PFSK-1 (cell line): ENCODE data around the gene OR4K5.

Experiments
- FOXP2 ChIP-seq: optimal IDR thresholded peaks from 2 replicates; pipeline ENCODE3; 2011; ENCODE audit warnings: borderline replicate concordance, control low read depth, inconsistent platforms; ENCODE audit not compliant: insufficient read depth; ENCODE audit errors: extremely low read length, extremely low read depth
- POLR2AphosphoS5 ChIP-seq: IDR thresholded peaks from 2 replicates; pipeline ENCODE4 v1.6.1; 2012; ENCODE audit warnings: low read depth, mild to moderate bottlenecking, control low read depth, low read length, moderate library complexity
- REST ChIP-seq, 2 experiments: IDR thresholded peaks; 2 replicates each; pipeline versions ENCODE4 v1.6.1 to v1.8.0; 2011 to 2012; ENCODE audit warnings: low read depth in 2 of 2, low read length in 2 of 2, control low read depth in 1 of 2, inconsistent platforms in 1 of 2, mild to moderate bottlenecking in 1 of 2, moderate library complexity in 1 of 2; ENCODE audit not compliant: insufficient read depth in 1 of 2
- SIN3A ChIP-seq: IDR thresholded peaks from 2 replicates; pipeline ENCODE4 v1.6.1; 2012; ENCODE audit warnings: mild to moderate bottlenecking, low read length, moderate library complexity, borderline replicate concordance; ENCODE audit not compliant: insufficient read depth
- TAF1 ChIP-seq: IDR thresholded peaks from 2 replicates; pipeline ENCODE4 v1.6.1; 2012; ENCODE audit warnings: low read length, control low read depth, borderline replicate concordance; ENCODE audit not compliant: insufficient read depth

Gene OR4K5

GRCh38 chr14:19895282-19895681, 25.1 kb upstream of the OR4K5 start:
- TF ChIP-seq REST (IDR thresholded peaks at IDR 0.05; ENCODE audit: insufficient read depth in 1 of 2, low read depth in 2 of 2, low read length in 2 of 2) (no peak), FOXP2 (no peak), POLR2AphosphoS5 (no peak), SIN3A (no peak), TAF1 (no peak)

- TF ChIP-seq TAF1 (no peak), SIN3A (no peak), POLR2AphosphoS5 (no peak), REST (IDR thresholded peaks at IDR 0.05; ENCODE audit: insufficient read depth in 1 of 2, low read depth in 2 of 2, low read length in 2 of 2) (no peak), FOXP2 (no peak)
These were observed 19.4 kb upstream of the OR4K5 start for GRCh38 chr14:19900999-19901398.

- TF ChIP-seq POLR2AphosphoS5 = no peak
- TF ChIP-seq SIN3A = no peak
- TF ChIP-seq FOXP2 = no peak
- TF ChIP-seq TAF1 = no peak
- no peak for TF ChIP-seq REST (IDR thresholded peaks at IDR 0.05; ENCODE audit: insufficient read depth in 1 of 2, low read depth in 2 of 2, low read length in 2 of 2)
These were observed 18.0 kb upstream of the OR4K5 start for GRCh38 chr14:19902409-19902808.

GRCh38 chr14:19906665-19907064, 13.7 kb upstream of the OR4K5 start:
- no peak for TF ChIP-seq REST (IDR thresholded peaks at IDR 0.05; ENCODE audit: insufficient read depth in 1 of 2, low read depth in 2 of 2, low read length in 2 of 2)
- no peak for TF ChIP-seq TAF1
- no peak for TF ChIP-seq FOXP2
- TF ChIP-seq SIN3A = no peak
- no peak for TF ChIP-seq POLR2AphosphoS5

- no peak for TF ChIP-seq SIN3A
- no peak for TF ChIP-seq FOXP2
- no peak for TF ChIP-seq TAF1
- no peak for TF ChIP-seq REST (IDR thresholded peaks at IDR 0.05; ENCODE audit: insufficient read depth in 1 of 2, low read depth in 2 of 2, low read length in 2 of 2)
- no peak for TF ChIP-seq POLR2AphosphoS5
These were observed 9.3 kb upstream of the OR4K5 start for GRCh38 chr14:19911114-19911513.
